DMS53 treated with DMSO at 0.1 percent for 48 hours (cell line): ENCODE measurements around the gene RBPJL.

Experiments
- DNase-seq: peaks from one replicate; lab custom pipeline; 2025; ENCODE audit not compliant: unreplicated experiment; lab: John Stamatoyannopoulos, UW

The RBPJL gene

DNA sequence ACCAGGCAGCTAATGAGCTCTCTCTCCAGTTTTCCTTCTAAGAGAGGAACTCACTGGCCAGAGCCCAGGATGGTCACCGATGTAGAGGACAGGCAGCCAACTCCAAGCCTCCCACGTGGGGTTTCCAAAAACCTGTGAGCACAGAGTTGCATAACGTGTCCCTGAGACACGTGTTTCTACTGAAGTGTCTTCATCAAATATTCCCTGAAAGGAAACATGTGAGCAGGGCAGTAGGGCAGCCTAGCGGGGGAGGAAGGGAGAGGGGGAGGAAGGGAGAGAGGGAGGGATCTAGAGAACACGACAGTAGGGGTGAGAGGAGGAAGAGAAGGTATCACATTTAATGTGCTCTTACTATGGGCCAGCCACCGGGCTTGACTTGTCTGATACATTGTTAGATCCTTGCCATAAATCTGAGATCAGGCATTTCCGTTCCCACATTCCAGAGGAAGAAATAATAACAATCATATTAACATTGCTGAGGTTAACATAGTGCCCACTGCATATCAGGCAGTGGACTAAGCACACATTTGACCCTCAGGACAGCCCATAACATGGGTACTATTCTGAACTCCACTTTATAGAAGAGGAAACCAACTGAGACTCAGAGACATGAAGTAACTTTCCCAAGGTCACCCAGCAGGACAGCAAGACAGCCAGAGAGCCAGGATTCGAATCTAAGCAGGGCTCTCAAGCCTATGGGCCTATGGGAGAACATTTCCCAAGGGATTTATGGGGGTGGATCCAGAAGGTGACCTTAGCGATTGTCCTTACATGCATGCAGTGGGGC, 51.8 kb downstream of the RBPJL start:
- no peak for DNase-seq

DNA sequence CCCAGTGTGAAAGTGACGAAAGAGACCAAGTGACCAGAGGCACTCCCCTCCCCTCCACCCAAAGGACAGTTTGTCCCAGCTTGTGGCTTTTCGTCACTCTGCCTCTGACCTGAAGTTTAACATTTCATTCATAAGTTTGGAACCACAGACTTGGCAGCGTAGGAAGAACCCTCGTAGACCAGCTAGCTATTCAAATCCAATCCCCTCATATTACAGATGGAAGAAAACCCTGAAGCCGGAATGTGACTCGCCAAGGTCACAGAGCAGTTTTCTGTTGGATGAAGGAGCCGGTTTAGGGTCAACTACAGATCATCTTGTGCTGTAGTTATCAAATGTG, 52.4 kb downstream of the RBPJL start:
- DNase-seq: no peak

DNA sequence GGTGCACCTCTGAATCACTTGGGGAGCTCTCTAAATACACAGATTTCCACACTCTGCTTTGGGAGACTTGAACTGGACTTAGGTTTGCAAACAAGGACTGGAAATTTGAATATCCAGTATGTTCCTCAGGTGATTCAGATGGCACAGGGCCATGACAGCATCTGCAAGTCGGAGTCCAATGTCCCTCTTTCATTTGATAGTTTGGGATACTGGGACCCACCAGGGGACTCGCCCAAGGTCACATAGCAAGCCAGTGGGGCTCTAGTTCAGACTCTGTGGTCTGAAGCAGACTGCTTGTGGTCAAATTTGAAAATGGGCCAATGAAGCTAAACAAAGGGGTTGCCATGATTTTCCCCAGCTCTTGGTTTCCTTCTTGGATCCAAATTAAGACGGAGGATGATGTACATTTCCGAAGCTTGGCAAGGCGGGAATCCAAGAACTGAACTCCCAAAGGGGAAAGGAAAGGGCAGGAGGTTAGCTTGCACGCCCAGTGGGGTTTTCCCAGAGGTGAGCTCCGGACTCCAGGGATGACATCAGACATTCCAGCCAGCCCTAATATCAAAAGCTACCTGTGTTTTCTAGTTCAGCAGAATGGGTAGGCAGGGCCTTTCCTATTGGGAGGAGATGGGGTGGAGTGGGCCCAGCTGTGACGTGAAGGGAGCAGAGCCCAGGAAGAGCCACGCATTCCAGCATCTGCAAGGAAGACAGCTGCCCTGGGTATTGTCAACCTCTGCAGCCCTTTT, 52.9 kb downstream of the RBPJL start:
- no peak for DNase-seq

DNA sequence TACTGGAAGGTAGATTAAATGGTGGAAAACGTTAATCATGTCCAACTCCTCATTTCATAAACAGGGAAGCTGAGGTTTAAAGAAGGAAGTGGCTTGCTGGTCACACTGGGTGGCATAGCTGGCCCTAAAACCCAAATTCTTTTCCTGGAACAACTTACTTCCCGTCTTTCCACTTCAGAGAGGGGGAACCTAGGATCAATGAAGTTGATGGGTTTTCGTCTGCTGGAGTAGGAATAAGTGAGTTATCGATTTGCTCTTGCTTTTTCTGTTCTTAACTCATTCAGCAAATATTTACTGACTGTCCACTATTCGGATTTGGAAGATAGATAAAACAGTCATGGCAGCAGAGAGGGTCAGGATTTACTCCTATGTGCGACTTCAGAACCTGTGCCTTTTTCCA, 55.2 kb downstream of the RBPJL start:
- no peak for DNase-seq

GRCh38 chr20:45362804-45363610, 56.4 kb downstream of the RBPJL start, which contains the start of gene SYS1:
Gene SYS1 (plus strand): TSS chr20:45363156. CDS start chr20:45363532, 376 bp downstream.
- DNase-seq: peak; percentile 98

GRCh38 chr20:45363611-45364492, 57.2 kb downstream of the RBPJL start:
- no peak for DNase-seq

DNA sequence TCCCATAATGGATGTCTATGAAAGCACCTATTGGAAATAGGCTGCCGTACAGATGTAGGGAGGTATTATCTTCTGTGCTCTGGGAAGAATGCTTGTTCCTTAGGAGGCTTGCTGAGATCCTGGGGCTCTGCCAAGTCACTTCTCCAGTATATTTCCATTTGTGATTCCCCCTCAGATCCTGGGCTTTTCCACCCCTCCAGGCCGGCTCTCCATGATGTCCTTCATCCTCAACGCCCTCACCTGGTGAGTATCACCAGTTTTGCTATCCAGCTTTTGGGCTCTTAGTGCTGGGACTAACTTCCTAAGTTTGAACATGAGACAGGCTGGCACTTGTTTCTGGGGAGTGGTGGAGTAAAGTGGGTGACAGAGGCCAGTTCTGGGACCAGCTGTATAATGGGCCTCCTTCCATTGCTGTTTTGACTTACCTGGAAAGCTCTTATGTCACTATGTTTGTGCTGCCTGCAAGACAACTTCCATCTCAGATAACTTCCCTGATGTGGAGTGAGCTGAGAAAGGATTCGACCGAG, 58.9 kb downstream of the RBPJL start:
- no peak for DNase-seq

DNA sequence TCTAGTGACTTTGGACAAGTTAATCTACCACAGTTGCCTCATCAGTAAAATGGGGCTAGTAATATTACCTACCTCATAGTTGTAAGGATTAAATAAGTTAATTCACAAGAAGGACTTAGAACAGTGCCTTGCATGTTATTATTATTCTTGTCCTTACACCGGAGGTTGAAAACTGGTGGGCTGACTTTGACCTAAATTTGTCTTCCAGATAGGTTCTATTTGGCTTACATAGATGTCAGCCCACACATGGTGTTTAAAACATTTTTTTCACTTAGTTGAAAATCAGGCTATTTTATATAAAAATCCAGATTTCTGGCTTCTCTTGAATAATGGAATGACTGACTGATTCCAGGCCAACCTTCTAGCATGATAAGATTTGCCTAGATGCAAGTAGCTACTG, 59.6 kb downstream of the RBPJL start:
- DNase-seq: no peak

DNA sequence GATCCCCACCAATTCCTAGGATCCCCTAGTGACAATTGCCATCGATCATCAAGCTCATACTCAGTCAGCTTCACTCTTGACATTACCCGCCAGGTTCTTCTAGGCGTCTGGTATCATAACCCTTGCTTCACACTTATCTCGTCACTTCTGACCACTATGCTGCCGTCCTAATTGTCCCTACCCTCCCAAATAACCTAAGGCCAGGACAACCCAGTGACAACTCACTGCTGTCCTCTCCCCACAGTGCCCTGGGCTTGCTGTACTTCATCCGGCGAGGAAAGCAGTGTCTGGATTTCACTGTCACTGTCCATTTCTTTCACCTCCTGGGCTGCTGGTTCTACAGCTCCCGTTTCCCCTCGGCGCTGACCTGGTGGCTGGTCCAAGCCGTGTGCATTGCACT, 60.0 kb downstream of the RBPJL start:
- DNase-seq: no peak

GRCh38 chr20:45367126-45367525, 60.5 kb downstream of the RBPJL start:
- DNase-seq: no peak
